ENCODE data around the gene FBXO38. TPM values are rescaled to one million over a fixed set of nuclear protein-coding genes. Genes with fewer than 3 reads are reported as not detected.

The FBXO38 gene
- 20.7 and 22.7 TPM in 2 replicates for polyA plus RNA-seq (2013)

- no CpG with 5 or more reads among the region's 45 CpGs for WGBS (ENCODE audit: extremely low coverage, insufficient coverage, insufficient read length)
- Histone ChIP-seq H3K27ac (ENCODE audit: low read depth, low read length) (no peak within 1 kb of the TSS), H3K14ac (ENCODE audit: low read length) (peak within 1 kb of the TSS; percentile 66)
Measured at GRCh38 chr5:148383564-148384379, at the start of gene FBXO38. FBXO38 (plus strand) TSS chr5:148383958; CDS start chr5:148394777, 10,819 bp downstream.

GRCh38 chr5:148335259-148335658 lies 48.5 kb upstream of the FBXO38 start, which contains the start of gene SPINK9:
SPINK9 (plus strand) TSS chr5:148335559; CDS start chr5:148335614, 55 bp downstream.
- Histone ChIP-seq H3K9ac (ENCODE audit: low read length) (no peak within 1 kb of the TSS), H2BK12ac (ENCODE audit: low read length) (no peak within 1 kb of the TSS), H4K91ac (ENCODE audit: low read depth, low read length) (no peak within 1 kb of the TSS), H3K14ac (ENCODE audit: low read length) (no peak within 1 kb of the TSS), H3K18ac (ENCODE audit: low read length) (no peak within 1 kb of the TSS), H3K4ac (ENCODE audit: low read depth, low read length) (no peak within 1 kb of the TSS), H3K79me2 (ENCODE audit: control insufficient read depth, insufficient read depth, low read length, poor library complexity) (no peaks in the 10 kb centered on the region), H2AFZ (ENCODE audit: insufficient read depth, low read length, poor library complexity) (no peak within 1 kb of the TSS), H2AK5ac (ENCODE audit: low read length) (no peak within 1 kb of the TSS), H3K4me1 (ENCODE audit: control insufficient read depth in 1 of 2, insufficient read depth in 2 of 2, low read length in 2 of 2) (no peaks in the 10 kb centered on the region), H2BK5ac (ENCODE audit: low read depth, low read length, poor library complexity) (no peak within 1 kb of the TSS), H3K27me3 (ENCODE audit: insufficient read depth, low read length) (no peaks in the 10 kb centered on the region), H2BK120ac (ENCODE audit: insufficient read depth, low read length, poor library complexity) (no peak within 1 kb of the TSS), H3K9me3 (ENCODE audit: insufficient read depth, low read depth, low read length) (no peaks in the 10 kb centered on the region), H3K23ac (ENCODE audit: low read length) (no peak within 1 kb of the TSS), H3K4me3 (ENCODE audit: low read depth, low read length) (no peak within 1 kb of the TSS), H3K79me1 (ENCODE audit: low read length) (no peaks in the 10 kb centered on the region), H4K12ac (ENCODE audit: low read depth, low read length) (no peak within 1 kb of the TSS), H3K4me2 (ENCODE audit: low read length) (no peak within 1 kb of the TSS), H3K27ac (ENCODE audit: low read depth, low read length) (no peak within 1 kb of the TSS), H4K8ac (ENCODE audit: low read depth, low read length) (no peak within 1 kb of the TSS), H3K36me3 (ENCODE audit: control insufficient read depth in 1 of 2, insufficient read depth in 2 of 2, low read length in 2 of 2) (no peaks in the 10 kb centered on the region)
- WGBS (ENCODE audit: extremely low coverage, insufficient coverage, insufficient read length): no CpG with 5 or more reads among the region's 3 CpGs
- no peak for DNase-seq

More at GRCh38 chr5:148383564-148384379, at the start of gene FBXO38:
- H3K9me3 ChIP-seq (ENCODE audit: insufficient read depth, low read depth, low read length): no peaks in the 10 kb centered on the region
- H3K79me2 ChIP-seq (ENCODE audit: control insufficient read depth, insufficient read depth, low read length, poor library complexity): peaks cover 2% of the 10 kb centered on the region
- H3K18ac ChIP-seq (ENCODE audit: low read length): peak within 1 kb of the TSS; percentile 24
- peaks cover 4% of the 10 kb centered on the region for H3K79me1 ChIP-seq (ENCODE audit: low read length)
- H3K4me1 ChIP-seq (ENCODE audit: control insufficient read depth in 1 of 2, insufficient read depth in 2 of 2, low read length in 2 of 2): peaks cover 0 to 4% of the 10 kb centered on the region in 2 experiments
- H3K4ac ChIP-seq (ENCODE audit: low read depth, low read length): peak within 1 kb of the TSS; percentile 51
- peak within 1 kb of the TSS; percentile 76 for H3K4me3 ChIP-seq (ENCODE audit: low read depth, low read length)
- peak within 1 kb of the TSS; percentile 92 for H3K4me2 ChIP-seq (ENCODE audit: low read length)
- H2BK12ac ChIP-seq (ENCODE audit: low read length): no peak within 1 kb of the TSS
- peak; percentile 99 for DNase-seq
- H2AK5ac ChIP-seq (ENCODE audit: low read length): peak within 1 kb of the TSS; percentile 1
- H2BK120ac ChIP-seq (ENCODE audit: insufficient read depth, low read length, poor library complexity): peak within 1 kb of the TSS; percentile 4
- peak within 1 kb of the TSS; percentile 90 for H4K8ac ChIP-seq (ENCODE audit: low read depth, low read length)
- peak within 1 kb of the TSS; percentile 83 for H4K91ac ChIP-seq (ENCODE audit: low read depth, low read length)
- H3K27me3 ChIP-seq (ENCODE audit: insufficient read depth, low read length): no peaks in the 10 kb centered on the region
- H3K9ac ChIP-seq (ENCODE audit: low read length): peak within 1 kb of the TSS; percentile 80
- no peak within 1 kb of the TSS for H3K23ac ChIP-seq (ENCODE audit: low read length)
- peak within 1 kb of the TSS; percentile 48 for H2BK5ac ChIP-seq (ENCODE audit: low read depth, low read length, poor library complexity)
- peak within 1 kb of the TSS; percentile 23 for H4K12ac ChIP-seq (ENCODE audit: low read depth, low read length)
- peak within 1 kb of the TSS; percentile 38 for H2AFZ ChIP-seq (ENCODE audit: insufficient read depth, low read length, poor library complexity)
- H3K36me3 ChIP-seq (ENCODE audit: control insufficient read depth in 1 of 2, insufficient read depth in 2 of 2, low read length in 2 of 2): no peaks in the 10 kb centered on the region

- Histone ChIP-seq H3K9ac (ENCODE audit: low read length) (no peak overlapping the region), H2AFZ (ENCODE audit: insufficient read depth, low read length, poor library complexity) (no peak overlapping the region), H2AK5ac (ENCODE audit: low read length) (no peak overlapping the region), H3K9me3 (ENCODE audit: insufficient read depth, low read depth, low read length) (no peaks in the 10 kb centered on the region), H3K14ac (ENCODE audit: low read length) (no peak overlapping the region), H3K79me1 (ENCODE audit: low read length) (no peaks in the 10 kb centered on the region), H2BK5ac (ENCODE audit: low read depth, low read length, poor library complexity) (no peak overlapping the region), H3K18ac (ENCODE audit: low read length) (no peak overlapping the region), H3K27ac (ENCODE audit: low read depth, low read length) (no peak overlapping the region), H4K8ac (ENCODE audit: low read depth, low read length) (no peak overlapping the region), H4K91ac (ENCODE audit: low read depth, low read length) (no peak overlapping the region), H4K12ac (ENCODE audit: low read depth, low read length) (no peak overlapping the region), H2BK120ac (ENCODE audit: insufficient read depth, low read length, poor library complexity) (no peak overlapping the region), H3K27me3 (ENCODE audit: insufficient read depth, low read length) (no peaks in the 10 kb centered on the region), H3K4me2 (ENCODE audit: low read length) (no peak overlapping the region), H3K23ac (ENCODE audit: low read length) (no peak overlapping the region), H2BK12ac (ENCODE audit: low read length) (no peak overlapping the region), H3K4me3 (ENCODE audit: low read depth, low read length) (no peak overlapping the region), H3K4me1 (ENCODE audit: control insufficient read depth in 1 of 2, insufficient read depth in 2 of 2, low read length in 2 of 2) (no peaks in the 10 kb centered on the region), H3K4ac (ENCODE audit: low read depth, low read length) (no peak overlapping the region), H3K36me3 (ENCODE audit: control insufficient read depth in 1 of 2, insufficient read depth in 2 of 2, low read length in 2 of 2) (no peaks in the 10 kb centered on the region), H3K79me2 (ENCODE audit: control insufficient read depth, insufficient read depth, low read length, poor library complexity) (no peaks in the 10 kb centered on the region)
- no CpG with 5 or more reads among the region's 3 CpGs for WGBS (ENCODE audit: extremely low coverage, insufficient coverage, insufficient read length)
- no peak for DNase-seq
Measured at GRCh38 chr5:148336704-148337435, 46.9 kb upstream of the FBXO38 start.

- H3K18ac ChIP-seq (ENCODE audit: low read length): no peak overlapping the region
Measured at GRCh38 chr5:148342371-148343045, 41.2 kb upstream of the FBXO38 start.

More at GRCh38 chr5:148342371-148343045, 41.2 kb upstream of the FBXO38 start:
- Histone ChIP-seq H3K79me1 (ENCODE audit: low read length) (no peaks in the 10 kb centered on the region), H2BK12ac (ENCODE audit: low read length) (no peak overlapping the region), H2AFZ (ENCODE audit: insufficient read depth, low read length, poor library complexity) (no peak overlapping the region), H3K9me3 (ENCODE audit: insufficient read depth, low read depth, low read length) (no peaks in the 10 kb centered on the region), H3K27ac (ENCODE audit: low read depth, low read length) (no peak overlapping the region), H3K36me3 (ENCODE audit: control insufficient read depth in 1 of 2, insufficient read depth in 2 of 2, low read length in 2 of 2) (no peaks in the 10 kb centered on the region), H3K4me2 (ENCODE audit: low read length) (no peak overlapping the region), H3K9ac (ENCODE audit: low read length) (no peak overlapping the region), H2BK5ac (ENCODE audit: low read depth, low read length, poor library complexity) (no peak overlapping the region), H3K4ac (ENCODE audit: low read depth, low read length) (no peak overlapping the region), H3K27me3 (ENCODE audit: insufficient read depth, low read length) (no peaks in the 10 kb centered on the region), H2AK5ac (ENCODE audit: low read length) (no peak overlapping the region), H3K14ac (ENCODE audit: low read length) (no peak overlapping the region), H4K8ac (ENCODE audit: low read depth, low read length) (no peak overlapping the region), H3K79me2 (ENCODE audit: control insufficient read depth, insufficient read depth, low read length, poor library complexity) (no peaks in the 10 kb centered on the region), H4K91ac (ENCODE audit: low read depth, low read length) (no peak overlapping the region), H4K12ac (ENCODE audit: low read depth, low read length) (no peak overlapping the region), H3K4me1 (ENCODE audit: control insufficient read depth in 1 of 2, insufficient read depth in 2 of 2, low read length in 2 of 2) (no peaks in the 10 kb centered on the region), H2BK120ac (ENCODE audit: insufficient read depth, low read length, poor library complexity) (no peak overlapping the region), H3K23ac (ENCODE audit: low read length) (no peak overlapping the region), H3K4me3 (ENCODE audit: low read depth, low read length) (no peak overlapping the region)
- no peak for DNase-seq
- WGBS (ENCODE audit: extremely low coverage, insufficient coverage, insufficient read length): no CpG with 5 or more reads among the region's 2 CpGs

Data from trophoblast cell (in vitro differentiated cells and primary cell).